Astrocyte of the cerebellum (primary cell): ENCODE results near the gene ATXN1.

Source experiments
- DNase-seq: peaks from one replicate; pipeline ENCODE4 v3.0.0-alpha.2; 2011; ENCODE audit warnings: low read depth
- H3K4me3 ChIP-seq: 2 replicates; pipeline ENCODE4 v1.5.1; 2011; ENCODE audit warnings: mild to moderate bottlenecking, low read depth, low read length, moderate library complexity
- CTCF ChIP-seq: IDR thresholded peaks from 2 replicates; pipeline ENCODE4 v1.5.1; 2012; ENCODE audit warnings: low read length, low read depth, moderate library complexity, mild to moderate bottlenecking; ENCODE audit errors: missing control alignments
- in situ Hi-C: cut with HindIII; loops from 2 replicates; pipeline ENCODE4 v1.10.0; 2017; ENCODE audit warnings: low sequenced_read_pairs

The ATXN1 gene

GRCh38 chr6:16670617-16671051, 90.6 kb downstream of the ATXN1 start:
- in situ Hi-C loops = no loop called here
- DNase-seq = no peak
- TF ChIP-seq CTCF = no peak
- no peak overlapping the region for H3K4me3 ChIP-seq

GRCh38 chr6:16670183-16670582, 91.1 kb downstream of the ATXN1 start:
- in situ Hi-C loops = no loop called here
- H3K4me3 ChIP-seq = no peak overlapping the region
- DNase-seq = no peak
- TF ChIP-seq CTCF = no peak

GRCh38 chr6:16669227-16669626, 92.0 kb downstream of the ATXN1 start:
- no peak for TF ChIP-seq CTCF
- in situ Hi-C loops = no loop called here
- peak; percentile 31 for DNase-seq
- no peak overlapping the region for H3K4me3 ChIP-seq

- no peak for TF ChIP-seq CTCF
- no peak for DNase-seq
- in situ Hi-C loops = no loop called here
Observed at GRCh38 chr6:16667509-16667908, 93.8 kb downstream of the ATXN1 start.

GRCh38 chr6:16665992-16666391, 95.3 kb downstream of the ATXN1 start:
- no peak for TF ChIP-seq CTCF
- in situ Hi-C loops = no loop called here
- H3K4me3 ChIP-seq = no peak overlapping the region
- DNase-seq = no peak

More at GRCh38 chr6:16667509-16667908, 93.8 kb downstream of the ATXN1 start:
- H3K4me3 ChIP-seq = no peak overlapping the region

- TF ChIP-seq CTCF = no peak
- in situ Hi-C loops = no loop called here
- H3K4me3 ChIP-seq = no peak overlapping the region
- DNase-seq = no peak
Observed at GRCh38 chr6:16665182-16665581, 96.1 kb downstream of the ATXN1 start.

GRCh38 chr6:16663901-16664300, 97.4 kb downstream of the ATXN1 start:
- no peak overlapping the region for H3K4me3 ChIP-seq
- no peak for TF ChIP-seq CTCF
- no peak for DNase-seq
- in situ Hi-C loops = no loop called here
